D721Med (cell line): Measurements from ENCODE around the gene FOXK2.

Experiments used
- DNase-seq: peaks from one replicate; pipeline ENCODE4 v3.0.0; 2011; ENCODE audit warnings: low spot score; ENCODE audit not compliant: insufficient read length
- FAIRE-seq: peaks from 2 replicates; lab custom pipeline; 2011; peaks lifted over from hg19 to GRCh38; lab: Jason Lieb, UNC
- CTCF ChIP-seq: IDR thresholded peaks from 2 replicates; pipeline ENCODE4 v1.5.1; 2012; ENCODE audit warnings: mild to moderate bottlenecking, control low read depth; ENCODE audit not compliant: insufficient read depth; ENCODE audit errors: missing control alignments

FOXK2 gene

GRCh38 chr17:82489851-82490511, 29.6 kb upstream of the FOXK2 start:
- no peak for DNase-seq
- no peak for TF ChIP-seq CTCF
- FAIRE-seq, result no peak

- FAIRE-seq, result no peak
These were observed 28.9 kb upstream of the FOXK2 start for GRCh38 chr17:82490512-82491195.

GRCh38 chr17:82491196-82491530, 28.4 kb upstream of the FOXK2 start:
- TF ChIP-seq CTCF, result no peak
- FAIRE-seq (no peak), DNase-seq (no peak)

More at GRCh38 chr17:82490512-82491195, 28.9 kb upstream of the FOXK2 start:
- no peak for DNase-seq
- no peak for TF ChIP-seq CTCF

GRCh38 chr17:82491533-82491932, 28.0 kb upstream of the FOXK2 start:
- FAIRE-seq (no peak), DNase-seq (no peak)
- TF ChIP-seq CTCF, result no peak

- no peak for FAIRE-seq
- no peak for TF ChIP-seq CTCF
These were observed 26.8 kb upstream of the FOXK2 start for GRCh38 chr17:82492643-82493225.

GRCh38 chr17:82493226-82493781, 26.2 kb upstream of the FOXK2 start:
- DNase-seq (no peak), FAIRE-seq (no peak)
- TF ChIP-seq CTCF, result no peak

More at GRCh38 chr17:82492643-82493225, 26.8 kb upstream of the FOXK2 start:
- DNase-seq, result no peak
